Measurements from ENCODE around the gene ZNRF1. TPM values are rescaled to one million over a fixed set of nuclear protein-coding genes. Genes with fewer than 3 reads are reported as not detected.

The ZNRF1 gene
- total and polyA plus RNA-seq, 2 donors (not counting 1 experiment from before 2014, with no cell fraction given) = 0.27 to 0.76 TPM

DNA sequence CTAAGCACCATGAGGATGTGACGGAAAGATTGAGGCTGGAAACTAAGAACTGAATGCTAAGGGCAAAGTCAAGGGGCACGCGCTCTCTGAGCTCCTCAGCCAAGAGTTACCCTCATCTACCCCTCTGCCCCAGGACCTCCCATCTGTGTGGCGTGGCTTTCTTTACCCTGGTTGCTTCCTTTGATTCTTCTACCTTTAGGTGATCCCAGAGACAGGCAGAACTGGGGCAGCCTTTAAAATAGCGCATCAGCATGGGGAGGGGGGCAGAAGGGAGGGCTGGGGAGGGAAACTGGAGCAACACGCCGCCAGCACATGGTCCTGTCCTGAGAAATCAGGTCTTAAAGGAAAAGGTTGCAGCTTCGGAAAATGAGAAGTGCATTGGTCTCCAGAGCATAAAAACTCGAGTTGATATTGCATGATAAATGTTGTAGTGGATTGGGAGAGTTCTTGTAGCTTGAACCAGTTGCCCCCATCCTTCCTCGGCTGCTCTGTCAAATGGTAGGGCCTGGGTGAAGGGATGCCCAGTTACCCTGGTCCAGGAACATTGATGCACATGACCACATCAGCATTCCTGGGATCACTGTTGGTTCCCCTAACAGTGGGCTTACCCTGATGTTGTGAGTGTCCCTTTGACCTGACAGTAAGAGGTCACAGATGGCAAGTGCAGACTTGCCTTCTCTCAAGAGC lies 88.0 kb downstream of the ZNRF1 start:
- H4K20me1 ChIP-seq (ENCODE audit: control insufficient read depth, insufficient read depth, low read length, poor library complexity, severe bottlenecking) = no peaks in the 10 kb centered on the region
- H3K36me3 ChIP-seq (replicated peaks in 1 of 2; ENCODE audit: control extremely low read depth in 1 of 2, control insufficient read depth in 1 of 2, extremely low read depth in 1 of 2, insufficient read depth in 2 of 2, low read length in 1 of 2) = no peaks in the 10 kb centered on the region
- H3K27ac Mint-ChIP-seq = no peak overlapping the region
- TF ChIP-seq CTCF (IDR thresholded peaks at IDR 0.05) (no peak), EZH2 (IDR thresholded peaks at IDR 0.05; ENCODE audit: borderline replicate concordance, insufficient read depth, low read depth, low read length, poor library complexity, severe bottlenecking) (no peak)
- peaks cover 6% of the 10 kb centered on the region for H3K4me1 Mint-ChIP-seq
- no peaks in the 10 kb centered on the region for H3K79me2 ChIP-seq (ENCODE audit: control insufficient read depth, insufficient read depth, low read length)
- no peak overlapping the region for H3K9ac ChIP-seq (ENCODE audit: low read length)
- peaks cover 0 to 2% (median 0%) of the 10 kb centered on the region in 3 donors for H3K9me3 ChIP-seq (ENCODE audit: control extremely low read depth in 1 of 3, control insufficient read depth in 2 of 3, insufficient read depth in 1 of 3, low read length in 2 of 3)
- H3K4me1 ChIP-seq (ENCODE audit: control insufficient read depth in 2 of 2, insufficient read depth in 2 of 2, low read length in 2 of 2) = peaks cover under 1 to 2% of the 10 kb centered on the region in 2 donors
- H3K4me3 Mint-ChIP-seq = no peak overlapping the region
- H3K4me3 ChIP-seq (ENCODE audit: control extremely low read depth in 1 of 5, extremely low read depth in 1 of 5, insufficient read depth in 1 of 5, low read depth in 2 of 5, low read length in 4 of 5) = no peak overlapping the region
- 85% methylated on average over 8 of the region's 10 CpGs for WGBS (ENCODE audit: insufficient coverage)
- POLR2A ChIA-PET = no interaction called here
- no peak overlapping the region for H3K4me2 ChIP-seq (replicated peaks; ENCODE audit: low read depth, low read length, poor library complexity, severe bottlenecking)
- ATAC-seq (ENCODE audit: low read depth) = no peak
- H2AFZ ChIP-seq (ENCODE audit: insufficient read depth, low read depth, low read length, poor library complexity, severe bottlenecking) = no peak overlapping the region
- DNase-seq = no peak
- intact Hi-C loops (cut with micrococcal nuclease) = no loop called here
- no peaks in the 10 kb centered on the region for H3K9me3 Mint-ChIP-seq (ENCODE audit: insufficient read depth)
- H3K27me3 ChIP-seq (replicated peaks in 1 of 4; ENCODE audit: control extremely low read depth in 1 of 4, control insufficient read depth in 3 of 4, insufficient read depth in 4 of 4, low read length in 3 of 4) = peaks cover 0 to 21% (median 7%) of the 10 kb centered on the region in 4 experiments
- CTCF ChIA-PET = no interaction called here
- no peak overlapping the region for H3K27ac ChIP-seq (ENCODE audit: low read length in 2 of 2)
- peaks cover 12% of the 10 kb centered on the region for H3K27me3 Mint-ChIP-seq

GRCh38 chr16:75087375-75087979 lies 88.7 kb downstream of the ZNRF1 start:
- Histone ChIP-seq H3K4me3 (ENCODE audit: control extremely low read depth in 1 of 5, extremely low read depth in 1 of 5, insufficient read depth in 1 of 5, low read depth in 2 of 5, low read length in 4 of 5) (no peak overlapping the region), H3K36me3 (replicated peaks in 1 of 2; ENCODE audit: control extremely low read depth in 1 of 2, control insufficient read depth in 1 of 2, extremely low read depth in 1 of 2, insufficient read depth in 2 of 2, low read length in 1 of 2) (no peaks in the 10 kb centered on the region), H4K20me1 (ENCODE audit: control insufficient read depth, insufficient read depth, low read length, poor library complexity, severe bottlenecking) (no peaks in the 10 kb centered on the region), H2AFZ (ENCODE audit: insufficient read depth, low read depth, low read length, poor library complexity, severe bottlenecking) (no peak overlapping the region), H3K27me3 (replicated peaks in 1 of 4; ENCODE audit: control extremely low read depth in 1 of 4, control insufficient read depth in 3 of 4, insufficient read depth in 4 of 4, low read length in 3 of 4) (peaks cover 0 to 15% (median 4%) of the 10 kb centered on the region in 4 experiments), H3K4me1 (ENCODE audit: control insufficient read depth in 2 of 2, insufficient read depth in 2 of 2, low read length in 2 of 2) (no peaks in the 10 kb centered on the region), H3K27ac (ENCODE audit: low read length in 2 of 2) (no peak overlapping the region), H3K79me2 (ENCODE audit: control insufficient read depth, insufficient read depth, low read length) (no peaks in the 10 kb centered on the region), H3K9ac (ENCODE audit: low read length) (no peak overlapping the region), H3K9me3 (ENCODE audit: control extremely low read depth in 1 of 3, control insufficient read depth in 2 of 3, insufficient read depth in 1 of 3, low read length in 2 of 3) (peaks cover 0 to 1% (median 0%) of the 10 kb centered on the region in 3 donors), H3K4me2 (replicated peaks; ENCODE audit: low read depth, low read length, poor library complexity, severe bottlenecking) (no peak overlapping the region)
- no peak for DNase-seq
- POLR2A ChIA-PET = no interaction called here
- no peak for ATAC-seq (ENCODE audit: low read depth)
- Mint-ChIP-seq H3K27me3 (peaks cover 8% of the 10 kb centered on the region), H3K4me3 (no peak overlapping the region), H3K4me1 (no peaks in the 10 kb centered on the region), H3K9me3 (ENCODE audit: insufficient read depth) (no peaks in the 10 kb centered on the region), H3K27ac (no peak overlapping the region)
- intact Hi-C loops (cut with micrococcal nuclease) = no loop called here
- CTCF ChIA-PET = interaction anchor here (1.2 kb wide), 2 partner anchors 11 to 89 kb away, joined by 3 to 4 read pairs; no protein-coding TSS in a partner anchor
- TF ChIP-seq CTCF (IDR thresholded peaks at IDR 0.05) (no peak), EZH2 (IDR thresholded peaks at IDR 0.05; ENCODE audit: borderline replicate concordance, insufficient read depth, low read depth, low read length, poor library complexity, severe bottlenecking) (no peak)
- WGBS (ENCODE audit: insufficient coverage) = 76% methylated on average over 7 of the region's 10 CpGs

Data from B cell (primary cell).